Central memory CD8-positive, alpha-beta T cell (primary cell): ENCODE results near the gene JAGN1.
"Not testable (repeated sequence)": the region's sequence is repeated elsewhere in the genome, so short reads cannot be mapped to it uniquely, and the experiment has no call there.

ENCODE experiments used
- ATAC-seq: fragments of 150-1000 bp; cut with Tn5 transposase; replicated peaks from 2 replicates; pipeline ENCODE4 v1.10.0; 2022; ENCODE audit warnings: mild to moderate bottlenecking, moderate FRiP score, moderate number of reproducible peaks; ENCODE audit not compliant: poor library complexity, severe bottlenecking; ENCODE audit errors: extremely low read depth
- DNase-seq, 2 donors: peaks; one replicate each; pipeline ENCODE4 v3.0.0; 2021; ENCODE audit warnings: low spot score in 2 of 2
- H3K27ac Mint-ChIP-seq: one replicate; pipeline ENCODE4 v1.8.0; 2022; ENCODE audit warnings: low read depth, mild to moderate bottlenecking, moderate library complexity, mixed read lengths
- H3K27me3 Mint-ChIP-seq: one replicate; pipeline ENCODE4 v1.8.0; 2022; ENCODE audit warnings: mixed read lengths
- H3K36me3 Mint-ChIP-seq: one replicate; pipeline ENCODE4 v1.8.0; 2022; ENCODE audit warnings: mild to moderate bottlenecking, moderate library complexity, mixed read lengths; ENCODE audit not compliant: insufficient read depth
- H3K4me1 Mint-ChIP-seq: one replicate; pipeline ENCODE4 v1.8.0; 2022; ENCODE audit warnings: mixed read lengths
- H3K4me3 Mint-ChIP-seq: one replicate; pipeline ENCODE4 v1.8.0; 2022; ENCODE audit warnings: mild to moderate bottlenecking, moderate library complexity, mixed read lengths
- H3K9me3 Mint-ChIP-seq: one replicate; pipeline ENCODE4 v1.8.0; 2022; ENCODE audit warnings: mixed read lengths

JAGN1 gene

DNA sequence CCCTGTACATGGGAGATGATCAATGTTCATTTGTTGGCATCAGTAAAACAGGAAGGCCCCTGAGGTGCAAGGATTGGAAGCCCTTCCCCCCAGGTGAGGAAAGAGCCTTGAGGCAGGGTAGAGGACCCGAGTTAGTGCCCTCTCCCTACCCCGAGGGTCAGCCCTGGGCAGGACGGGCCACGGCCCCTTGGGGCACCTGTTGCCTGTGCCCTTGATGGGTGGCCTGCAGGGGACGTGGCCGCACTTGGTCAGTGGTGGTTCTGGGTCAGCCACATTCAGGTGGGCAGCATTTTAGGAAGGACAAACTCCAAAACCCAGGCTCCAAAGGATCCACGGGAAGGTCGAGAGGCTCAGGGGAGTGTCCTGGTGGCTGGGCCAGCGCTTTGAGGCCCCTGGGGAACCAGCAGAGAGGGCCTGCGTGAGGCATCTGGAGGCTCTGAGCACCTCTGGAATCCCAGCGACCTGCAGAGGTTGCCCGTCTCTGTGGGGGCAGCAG is 30.8 kb upstream of the JAGN1 start:
- Mint-ChIP-seq H3K4me3 (no peak overlapping the region), H3K36me3 (peaks cover 1% of the 10 kb centered on the region), H3K27ac (no peak overlapping the region), H3K4me1 (no peaks in the 10 kb centered on the region), H3K9me3 (no peaks in the 10 kb centered on the region), H3K27me3 (peaks cover 10% of the 10 kb centered on the region)
- ATAC-seq (no peak), DNase-seq (no peak)

DNA sequence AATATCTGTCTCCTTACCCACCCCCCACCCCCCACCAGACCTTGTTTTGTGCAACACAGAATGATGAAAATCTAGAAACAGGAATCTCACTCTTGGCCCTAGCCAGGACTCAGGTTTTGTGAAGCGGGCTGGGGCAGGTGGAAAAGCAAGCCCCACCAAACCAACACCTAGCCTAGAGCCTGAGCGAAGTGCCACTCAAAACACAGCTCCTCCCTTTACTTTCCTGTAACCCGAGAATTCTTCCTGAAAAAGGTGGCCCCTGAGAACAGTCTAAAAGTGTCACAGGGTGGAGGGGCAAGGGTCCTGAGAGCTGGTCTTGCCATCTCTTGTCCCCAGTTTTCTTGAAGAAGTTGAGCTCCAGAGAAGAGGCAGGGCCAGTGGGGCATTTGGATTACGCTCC is 29.2 kb upstream of the JAGN1 start:
- Mint-ChIP-seq H3K9me3 (no peaks in the 10 kb centered on the region), H3K4me1 (no peaks in the 10 kb centered on the region), H3K4me3 (no peak overlapping the region), H3K27me3 (peaks cover 10% of the 10 kb centered on the region), H3K27ac (no peak overlapping the region), H3K36me3 (no peaks in the 10 kb centered on the region)
- ATAC-seq = no peak
- no peak for DNase-seq

DNA sequence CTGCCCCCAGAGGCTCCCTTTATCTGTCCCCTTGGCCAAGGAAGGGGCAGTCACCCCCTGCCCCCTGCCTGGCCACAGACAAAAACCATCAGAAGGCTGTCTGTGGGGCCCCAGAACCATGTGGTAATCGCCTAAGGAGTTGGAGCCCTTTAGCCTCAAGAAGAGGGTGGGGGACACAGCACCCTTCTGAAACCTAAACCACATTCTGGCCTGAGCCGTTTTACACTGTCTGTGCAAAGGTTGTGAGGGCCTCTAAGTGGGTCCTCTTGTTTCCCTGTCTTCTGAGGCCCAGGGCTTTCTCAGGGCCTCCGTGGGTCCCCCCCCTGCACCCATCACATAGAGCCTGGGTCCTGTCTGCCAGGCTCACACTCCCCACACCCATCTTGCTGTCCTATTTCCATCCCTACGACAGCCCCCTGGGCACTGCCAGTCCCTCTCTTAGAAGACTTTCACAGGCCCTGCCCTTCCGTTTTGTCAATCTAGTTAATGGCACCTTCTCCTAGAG is 28.7 kb upstream of the JAGN1 start:
- no peak overlapping the region for H3K27ac Mint-ChIP-seq
- no peaks in the 10 kb centered on the region for H3K36me3 Mint-ChIP-seq
- ATAC-seq (no peak), DNase-seq (no peak)
- peaks cover 10% of the 10 kb centered on the region for H3K27me3 Mint-ChIP-seq
- H3K4me1 Mint-ChIP-seq = no peaks in the 10 kb centered on the region
- no peaks in the 10 kb centered on the region for H3K9me3 Mint-ChIP-seq
- no peak overlapping the region for H3K4me3 Mint-ChIP-seq

- DNase-seq = no peak
- Mint-ChIP-seq H3K9me3 (no peaks in the 10 kb centered on the region), H3K27me3 (peaks cover 10% of the 10 kb centered on the region), H3K36me3 (no peaks in the 10 kb centered on the region), H3K4me3 (peak overlapping the region; percentile 49), H3K27ac (no peak overlapping the region), H3K4me1 (no peaks in the 10 kb centered on the region)
- no peak for ATAC-seq
Observed at GRCh38 chr3:9862391-9863057, 27.9 kb upstream of the JAGN1 start.

GRCh38 chr3:9863058-9863772 is 27.2 kb upstream of the JAGN1 start:
- DNase-seq (no peak), ATAC-seq (no peak)
- no peaks in the 10 kb centered on the region for H3K4me1 Mint-ChIP-seq
- no peaks in the 10 kb centered on the region for H3K9me3 Mint-ChIP-seq
- H3K4me3 Mint-ChIP-seq = no peak overlapping the region
- no peaks in the 10 kb centered on the region for H3K36me3 Mint-ChIP-seq
- H3K27me3 Mint-ChIP-seq = peaks cover 10% of the 10 kb centered on the region
- H3K27ac Mint-ChIP-seq = no peak overlapping the region

GRCh38 chr3:9864200-9864927 is 26.0 kb upstream of the JAGN1 start:
- H3K4me3 Mint-ChIP-seq = no peak overlapping the region
- no peaks in the 10 kb centered on the region for H3K4me1 Mint-ChIP-seq
- no peak overlapping the region for H3K27ac Mint-ChIP-seq
- peaks cover 10% of the 10 kb centered on the region for H3K27me3 Mint-ChIP-seq
- DNase-seq (no peak), ATAC-seq (no peak)
- no peaks in the 10 kb centered on the region for H3K36me3 Mint-ChIP-seq
- H3K9me3 Mint-ChIP-seq = no peaks in the 10 kb centered on the region

- not testable (repeated sequence) for H3K27ac Mint-ChIP-seq, H3K9me3 Mint-ChIP-seq, H3K4me3 Mint-ChIP-seq, DNase-seq, H3K4me1 Mint-ChIP-seq, H3K36me3 Mint-ChIP-seq, ATAC-seq
- peaks cover 10% of the 10 kb centered on the region for H3K27me3 Mint-ChIP-seq
Observed at GRCh38 chr3:9865125-9865637, 25.2 kb upstream of the JAGN1 start.

- Mint-ChIP-seq H3K36me3 (no peaks in the 10 kb centered on the region), H3K9me3 (no peaks in the 10 kb centered on the region), H3K4me1 (no peaks in the 10 kb centered on the region), H3K27ac (no peak overlapping the region), H3K4me3 (no peak overlapping the region), H3K27me3 (peaks cover 9% of the 10 kb centered on the region)
- no peak for DNase-seq
- ATAC-seq = no peak
Observed at GRCh38 chr3:9866639-9867038, 23.8 kb upstream of the JAGN1 start.

DNA sequence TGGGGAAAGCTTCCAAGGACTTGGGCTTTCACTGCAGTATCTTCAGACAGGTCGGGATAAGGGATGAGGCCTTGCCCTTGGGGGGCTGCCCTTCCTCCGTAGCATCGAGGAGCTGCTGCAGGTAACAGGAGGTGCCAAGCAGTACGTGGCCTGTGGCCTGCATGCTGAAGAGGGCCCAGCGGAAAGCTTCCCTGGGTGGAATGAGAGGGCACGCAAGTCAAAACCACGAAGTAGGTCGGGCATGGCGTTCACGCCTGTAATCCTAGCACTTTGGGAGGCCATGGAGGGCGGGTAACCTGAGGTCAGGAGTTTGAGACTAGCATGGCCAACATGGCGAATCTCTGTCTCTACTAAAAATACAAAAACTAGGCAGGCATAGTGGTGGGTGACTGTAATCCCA is 23.3 kb upstream of the JAGN1 start:
- H3K27ac Mint-ChIP-seq = no peak overlapping the region
- no peaks in the 10 kb centered on the region for H3K4me1 Mint-ChIP-seq
- ATAC-seq = no peak
- no peak for DNase-seq
- H3K4me3 Mint-ChIP-seq = no peak overlapping the region
- H3K27me3 Mint-ChIP-seq = peaks cover 4% of the 10 kb centered on the region
- no peaks in the 10 kb centered on the region for H3K36me3 Mint-ChIP-seq
- H3K9me3 Mint-ChIP-seq = no peaks in the 10 kb centered on the region

GRCh38 chr3:9869955-9870354 is 20.5 kb upstream of the JAGN1 start:
- ATAC-seq = no peak
- DNase-seq = no peak
- Mint-ChIP-seq H3K36me3 (no peaks in the 10 kb centered on the region), H3K4me3 (no peak overlapping the region), H3K4me1 (no peaks in the 10 kb centered on the region), H3K9me3 (no peaks in the 10 kb centered on the region), H3K27ac (no peak overlapping the region), H3K27me3 (no peaks in the 10 kb centered on the region)

GRCh38 chr3:9870978-9871377 is 19.4 kb upstream of the JAGN1 start:
- DNase-seq = no peak
- Mint-ChIP-seq H3K36me3 (no peaks in the 10 kb centered on the region), H3K27ac (no peak overlapping the region), H3K4me3 (no peak overlapping the region), H3K9me3 (no peaks in the 10 kb centered on the region), H3K4me1 (no peaks in the 10 kb centered on the region), H3K27me3 (no peaks in the 10 kb centered on the region)
- no peak for ATAC-seq

GRCh38 chr3:9872067-9872466 is 18.3 kb upstream of the JAGN1 start:
- ATAC-seq, DNase-seq, H3K27ac Mint-ChIP-seq, H3K9me3 Mint-ChIP-seq, H3K36me3 Mint-ChIP-seq, H3K4me1 Mint-ChIP-seq, H3K27me3 Mint-ChIP-seq, H3K4me3 Mint-ChIP-seq: not testable (repeated sequence)
